Measurements from ENCODE around the gene SNAP23.

Gene SNAP23

DNA sequence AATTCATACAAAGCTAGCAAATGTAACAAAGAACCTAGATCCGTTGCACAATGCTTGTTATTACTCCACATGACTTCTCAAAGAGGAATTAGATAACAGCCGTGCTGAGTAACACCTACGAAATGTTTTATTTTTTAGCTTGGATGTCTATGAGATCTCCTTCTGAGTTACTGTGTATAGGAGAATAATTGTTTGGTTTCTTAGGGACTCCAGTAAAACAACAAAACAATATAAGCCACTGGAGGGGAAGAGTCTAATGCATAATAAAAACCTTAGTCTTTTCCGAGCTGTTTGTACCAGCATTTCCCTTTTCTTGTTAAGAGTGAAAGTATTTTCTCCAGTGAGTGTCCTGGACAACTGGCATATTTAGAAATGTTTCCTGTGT, 15.6 kb downstream of the SNAP23 start:
- no peak for ATAC-seq

DNA sequence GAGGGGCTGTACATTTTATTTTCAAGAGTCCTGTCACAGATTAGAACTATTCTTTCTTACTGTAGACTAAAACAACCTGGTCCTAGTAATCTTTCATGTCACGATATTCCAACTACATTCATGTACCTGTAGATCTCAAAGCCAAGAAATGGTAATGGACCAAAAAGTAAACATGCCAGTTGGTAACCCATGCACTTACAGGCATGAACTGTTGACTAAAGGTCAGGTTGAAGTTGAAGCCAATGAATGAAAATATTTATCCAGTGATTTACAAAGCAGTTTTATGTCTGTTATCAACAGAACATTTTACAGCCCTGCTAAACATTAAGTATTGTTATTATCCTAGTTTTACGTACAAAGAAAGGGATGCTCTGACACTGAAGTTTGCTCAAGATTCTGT, 27.9 kb downstream of the SNAP23 start:
- TF ChIP-seq TOX (CRISPR knock-in tag; IDR thresholded peaks at IDR 0.05; ENCODE audit: borderline replicate concordance) (no peak), ZFP30 (CRISPR knock-in tag; IDR thresholded peaks at IDR 0.05) (no peak)
- ATAC-seq = no peak

More for the DNA sequence above, 15.6 kb downstream of the SNAP23 start:
- TF ChIP-seq ZNF565 (CRISPR knock-in tag; conservative IDR thresholded peaks at IDR 0.05; ENCODE audit: low read depth) (no peak), ZC3H10 (CRISPR knock-in tag; IDR thresholded peaks at IDR 0.05) (no peak), ARNTL (CRISPR knock-in tag; IDR thresholded peaks at IDR 0.05; ENCODE audit: borderline replicate concordance, low read depth) (no peak), SNAI2 (CRISPR knock-in tag; IDR thresholded peaks at IDR 0.05) (no peak), RARB (CRISPR knock-in tag; IDR thresholded peaks at IDR 0.05) (no peak), OSR1 (CRISPR knock-in tag; IDR thresholded peaks at IDR 0.05) (no peak), ESRRG (CRISPR knock-in tag; IDR thresholded peaks at IDR 0.05) (no peak), CSDC2 (CRISPR knock-in tag; IDR thresholded peaks at IDR 0.05) (no peak), ZFP30 (CRISPR knock-in tag; IDR thresholded peaks at IDR 0.05) (no peak)
- TF ChIP-seq, protein P1, sequence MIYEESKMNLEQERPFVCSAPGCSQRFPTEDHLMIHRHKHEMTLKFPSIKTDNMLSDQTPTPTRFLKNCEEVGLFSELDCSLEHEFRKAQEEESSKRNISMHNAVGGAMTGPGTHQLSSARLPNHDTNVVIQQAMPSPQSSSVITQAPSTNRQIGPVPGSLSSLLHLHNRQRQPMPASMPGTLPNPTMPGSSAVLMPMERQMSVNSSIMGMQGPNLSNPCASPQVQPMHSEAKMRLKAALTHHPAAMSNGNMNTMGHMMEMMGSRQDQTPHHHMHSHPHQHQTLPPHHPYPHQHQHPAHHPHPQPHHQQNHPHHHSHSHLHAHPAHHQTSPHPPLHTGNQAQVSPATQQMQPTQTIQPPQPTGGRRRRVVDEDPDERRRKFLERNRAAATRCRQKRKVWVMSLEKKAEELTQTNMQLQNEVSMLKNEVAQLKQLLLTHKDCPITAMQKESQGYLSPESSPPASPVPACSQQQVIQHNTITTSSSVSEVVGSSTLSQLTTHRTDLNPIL (CRISPR knock-in tag; IDR thresholded peaks at IDR 0.05; ENCODE audit: low read depth) = no peak
- TF ChIP-seq, protein P2, sequence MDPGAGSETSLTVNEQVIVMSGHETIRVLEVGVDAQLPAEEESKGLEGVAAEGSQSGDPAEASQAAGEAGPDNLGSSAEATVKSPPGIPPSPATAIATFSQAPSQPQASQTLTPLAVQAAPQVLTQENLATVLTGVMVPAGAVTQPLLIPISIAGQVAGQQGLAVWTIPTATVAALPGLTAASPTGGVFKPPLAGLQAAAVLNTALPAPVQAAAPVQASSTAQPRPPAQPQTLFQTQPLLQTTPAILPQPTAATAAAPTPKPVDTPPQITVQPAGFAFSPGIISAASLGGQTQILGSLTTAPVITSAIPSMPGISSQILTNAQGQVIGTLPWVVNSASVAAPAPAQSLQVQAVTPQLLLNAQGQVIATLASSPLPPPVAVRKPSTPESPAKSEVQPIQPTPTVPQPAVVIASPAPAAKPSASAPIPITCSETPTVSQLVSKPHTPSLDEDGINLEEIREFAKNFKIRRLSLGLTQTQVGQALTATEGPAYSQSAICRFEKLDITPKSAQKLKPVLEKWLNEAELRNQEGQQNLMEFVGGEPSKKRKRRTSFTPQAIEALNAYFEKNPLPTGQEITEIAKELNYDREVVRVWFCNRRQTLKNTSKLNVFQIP (CRISPR knock-in tag; IDR thresholded peaks at IDR 0.05; ENCODE audit: borderline replicate concordance, low read depth) = no peak

DNA sequence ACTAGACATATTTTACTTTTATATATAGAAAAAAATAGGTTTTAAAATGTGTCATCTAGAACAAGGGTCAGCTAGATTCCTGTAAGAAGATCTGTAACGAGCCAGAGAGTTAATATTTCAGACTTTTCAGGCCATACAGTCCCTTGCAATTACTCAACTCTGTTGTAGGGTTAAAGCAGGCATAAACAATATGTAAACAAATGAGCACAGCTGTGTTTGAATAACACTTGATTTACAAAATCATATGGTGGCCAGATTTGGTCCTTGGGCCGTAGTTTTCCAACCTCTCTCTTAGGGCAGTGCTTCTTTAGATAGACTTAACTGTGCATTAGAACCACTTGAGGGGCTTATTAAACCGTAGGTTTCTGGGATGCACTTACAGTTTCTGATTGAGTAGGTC, 33.5 kb downstream of the SNAP23 start:
- TF ChIP-seq RARB (CRISPR knock-in tag; IDR thresholded peaks at IDR 0.05) (no peak), GLIS3 (CRISPR knock-in tag; IDR thresholded peaks at IDR 0.05) (no peak), TCF4 (CRISPR knock-in tag; IDR thresholded peaks at IDR 0.05; ENCODE audit: borderline replicate concordance) (no peak), ZFP30 (CRISPR knock-in tag; IDR thresholded peaks at IDR 0.05) (no peak), OSR1 (CRISPR knock-in tag; IDR thresholded peaks at IDR 0.05) (no peak)
- TF ChIP-seq, protein P3, sequence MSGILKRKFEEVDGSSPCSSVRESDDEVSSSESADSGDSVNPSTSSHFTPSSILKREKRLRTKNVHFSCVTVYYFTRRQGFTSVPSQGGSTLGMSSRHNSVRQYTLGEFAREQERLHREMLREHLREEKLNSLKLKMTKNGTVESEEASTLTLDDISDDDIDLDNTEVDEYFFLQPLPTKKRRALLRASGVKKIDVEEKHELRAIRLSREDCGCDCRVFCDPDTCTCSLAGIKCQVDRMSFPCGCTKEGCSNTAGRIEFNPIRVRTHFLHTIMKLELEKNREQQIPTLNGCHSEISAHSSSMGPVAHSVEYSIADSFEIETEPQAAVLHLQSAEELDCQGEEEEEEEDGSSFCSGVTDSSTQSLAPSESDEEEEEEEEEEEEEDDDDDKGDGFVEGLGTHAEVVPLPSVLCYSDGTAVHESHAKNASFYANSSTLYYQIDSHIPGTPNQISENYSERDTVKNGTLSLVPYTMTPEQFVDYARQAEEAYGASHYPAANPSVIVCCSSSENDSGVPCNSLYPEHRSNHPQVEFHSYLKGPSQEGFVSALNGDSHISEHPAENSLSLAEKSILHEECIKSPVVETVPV (CRISPR knock-in tag; IDR thresholded peaks at IDR 0.05) = no peak
- ATAC-seq = no peak

DNA sequence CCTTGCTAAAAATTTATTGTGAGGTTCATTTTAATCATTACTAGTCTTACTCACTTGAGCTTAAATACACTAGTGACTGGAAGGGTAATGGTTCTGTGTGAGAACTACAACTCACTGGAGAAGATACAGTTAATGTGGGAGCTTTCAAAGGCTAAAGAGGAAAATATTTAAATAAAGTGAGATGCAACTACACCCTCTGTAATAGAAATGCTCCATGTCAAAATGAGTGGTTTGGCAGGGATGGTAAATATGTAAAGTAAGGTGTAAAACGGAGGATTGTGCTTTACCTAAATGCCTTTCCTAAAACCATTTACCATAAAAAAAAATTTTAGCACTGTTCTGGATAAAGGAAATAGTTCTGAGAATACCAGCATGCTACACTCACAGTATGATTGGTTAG, 37.8 kb downstream of the SNAP23 start:
- ATAC-seq = no peak
- no peak for TF ChIP-seq ISL1 (CRISPR knock-in tag; IDR thresholded peaks at IDR 0.05)
- TF ChIP-seq BACH2 (CRISPR knock-in tag; IDR thresholded peaks at IDR 0.05; ENCODE audit: borderline replicate concordance) = no peak
- no peak for TF ChIP-seq TCF4 (CRISPR knock-in tag; IDR thresholded peaks at IDR 0.05; ENCODE audit: borderline replicate concordance)
- TF ChIP-seq, protein P4, sequence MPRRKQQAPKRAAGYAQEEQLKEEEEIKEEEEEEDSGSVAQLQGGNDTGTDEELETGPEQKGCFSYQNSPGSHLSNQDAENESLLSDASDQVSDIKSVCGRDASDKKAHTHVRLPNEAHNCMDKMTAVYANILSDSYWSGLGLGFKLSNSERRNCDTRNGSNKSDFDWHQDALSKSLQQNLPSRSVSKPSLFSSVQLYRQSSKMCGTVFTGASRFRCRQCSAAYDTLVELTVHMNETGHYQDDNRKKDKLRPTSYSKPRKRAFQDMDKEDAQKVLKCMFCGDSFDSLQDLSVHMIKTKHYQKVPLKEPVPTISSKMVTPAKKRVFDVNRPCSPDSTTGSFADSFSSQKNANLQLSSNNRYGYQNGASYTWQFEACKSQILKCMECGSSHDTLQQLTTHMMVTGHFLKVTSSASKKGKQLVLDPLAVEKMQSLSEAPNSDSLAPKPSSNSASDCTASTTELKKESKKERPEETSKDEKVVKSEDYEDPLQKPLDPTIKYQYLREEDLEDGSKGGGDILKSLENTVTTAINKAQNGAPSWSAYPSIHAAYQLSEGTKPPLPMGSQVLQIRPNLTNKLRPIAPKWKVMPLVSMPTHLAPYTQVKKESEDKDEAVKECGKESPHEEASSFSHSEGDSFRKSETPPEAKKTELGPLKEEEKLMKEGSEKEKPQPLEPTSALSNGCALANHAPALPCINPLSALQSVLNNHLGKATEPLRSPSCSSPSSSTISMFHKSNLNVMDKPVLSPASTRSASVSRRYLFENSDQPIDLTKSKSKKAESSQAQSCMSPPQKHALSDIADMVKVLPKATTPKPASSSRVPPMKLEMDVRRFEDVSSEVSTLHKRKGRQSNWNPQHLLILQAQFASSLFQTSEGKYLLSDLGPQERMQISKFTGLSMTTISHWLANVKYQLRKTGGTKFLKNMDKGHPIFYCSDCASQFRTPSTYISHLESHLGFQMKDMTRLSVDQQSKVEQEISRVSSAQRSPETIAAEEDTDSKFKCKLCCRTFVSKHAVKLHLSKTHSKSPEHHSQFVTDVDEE (CRISPR knock-in tag; IDR thresholded peaks at IDR 0.05) = no peak
- no peak for TF ChIP-seq ZNF565 (CRISPR knock-in tag; conservative IDR thresholded peaks at IDR 0.05; ENCODE audit: low read depth)
- no peak for TF ChIP-seq ESRRG (CRISPR knock-in tag; IDR thresholded peaks at IDR 0.05)
- TF ChIP-seq, protein P1 (CRISPR knock-in tag; IDR thresholded peaks at IDR 0.05; ENCODE audit: low read depth) = no peak
- TF ChIP-seq ZC3H10 (CRISPR knock-in tag; IDR thresholded peaks at IDR 0.05) = no peak
- TF ChIP-seq CSDC2 (CRISPR knock-in tag; IDR thresholded peaks at IDR 0.05) = no peak
- TF ChIP-seq, protein P2 (CRISPR knock-in tag; IDR thresholded peaks at IDR 0.05; ENCODE audit: borderline replicate concordance, low read depth) = no peak
- no peak for TF ChIP-seq SNAI2 (CRISPR knock-in tag; IDR thresholded peaks at IDR 0.05)
- TF ChIP-seq ZNF70 (CRISPR knock-in tag; IDR thresholded peaks at IDR 0.05) = no peak
- TF ChIP-seq ARNTL (CRISPR knock-in tag; IDR thresholded peaks at IDR 0.05; ENCODE audit: borderline replicate concordance, low read depth) = no peak

Data from SK-N-SH treated with all-trans-retinoic acid at 6 μM for 48 hours (cell line).